HEK293 (cell line): ENCODE results near the gene LRBA.

Experiments used
- MEIS1 ChIP-seq: sonication (generic); formaldehyde crosslinking; IDR thresholded peaks from 2 replicates; pipeline ENCODE4 v1.8.1; 2022; ENCODE audit warnings: missing genetic modification reagents, mild to moderate bottlenecking, borderline replicate concordance
- ZBTB20 ChIP-seq: fragments of 450-650 bp; formaldehyde crosslinking; IDR thresholded peaks from 2 replicates; pipeline ENCODE4 v1.5.1; 2016; ENCODE audit warnings: missing biosample characterization, missing genetic modification characterization
- ZFP41 ChIP-seq: fragments of 450-650 bp; formaldehyde crosslinking; IDR thresholded peaks from 2 replicates; pipeline ENCODE4 v1.5.1; 2016; ENCODE audit warnings: missing biosample characterization, missing genetic modification characterization, borderline replicate concordance
- ZNF10 ChIP-seq: fragments of 450-650 bp; formaldehyde crosslinking; IDR thresholded peaks from 2 replicates; pipeline ENCODE4 v1.5.1; 2017; ENCODE audit warnings: missing biosample characterization, missing genetic modification characterization
- ZNF24 ChIP-seq: fragments of 450-650 bp; formaldehyde crosslinking; IDR thresholded peaks from 2 replicates; pipeline ENCODE4 v1.5.1; 2016; ENCODE audit warnings: missing biosample characterization, missing genetic modification characterization
- ZNF274 ChIP-seq, 2 experiments: fragments of 200-500 bp in 1 of 2; fragments of 450-650 bp in 1 of 2; sonication (Bioruptor generic) in 1 of 2; formaldehyde crosslinking in 1 of 2; IDR thresholded peaks; 2 replicates each; pipeline versions ENCODE4 v1.5.1 to v1.6.1; 2014 to 2016; ENCODE audit warnings: borderline replicate concordance in 1 of 2, inconsistent platforms in 1 of 2, low read length in 1 of 2, missing biosample characterization in 1 of 2, missing genetic modification characterization in 1 of 2
- ZNF391 ChIP-seq: fragments of 450-650 bp; formaldehyde crosslinking; IDR thresholded peaks from 2 replicates; pipeline ENCODE4 v1.5.1; 2016; ENCODE audit warnings: low read depth, missing biosample characterization, missing genetic modification characterization, borderline replicate concordance
- TF ChIP-seq, protein P1 (sequence below): fragments of 450-650 bp; formaldehyde crosslinking; IDR thresholded peaks from 2 replicates; pipeline ENCODE4 v1.5.1; 2016; ENCODE audit warnings: missing biosample characterization, missing genetic modification characterization, low read depth
- TF ChIP-seq, protein P2 (sequence below): fragments of 450-650 bp; formaldehyde crosslinking; IDR thresholded peaks from 2 replicates; pipeline ENCODE4 v1.5.1; 2016; ENCODE audit warnings: missing biosample characterization, missing genetic modification characterization
- TF ChIP-seq, protein P3 (sequence below): fragments of 450-650 bp; formaldehyde crosslinking; IDR thresholded peaks from 2 replicates; pipeline ENCODE4 v1.5.1; 2016; ENCODE audit warnings: missing biosample characterization, missing genetic modification characterization
- TF ChIP-seq, protein P4 (sequence below): fragments of 450-650 bp; formaldehyde crosslinking; optimal IDR thresholded peaks from 2 replicates; pipeline ENCODE3; 2016; ENCODE audit warnings: missing biosample characterization, mild to moderate bottlenecking, missing genetic modification characterization
- TF ChIP-seq, protein P5 (sequence below): fragments of 450-650 bp; formaldehyde crosslinking; IDR thresholded peaks from 2 replicates; pipeline ENCODE4 v1.5.1; 2017; ENCODE audit warnings: missing biosample characterization, missing genetic modification characterization

DNA sequence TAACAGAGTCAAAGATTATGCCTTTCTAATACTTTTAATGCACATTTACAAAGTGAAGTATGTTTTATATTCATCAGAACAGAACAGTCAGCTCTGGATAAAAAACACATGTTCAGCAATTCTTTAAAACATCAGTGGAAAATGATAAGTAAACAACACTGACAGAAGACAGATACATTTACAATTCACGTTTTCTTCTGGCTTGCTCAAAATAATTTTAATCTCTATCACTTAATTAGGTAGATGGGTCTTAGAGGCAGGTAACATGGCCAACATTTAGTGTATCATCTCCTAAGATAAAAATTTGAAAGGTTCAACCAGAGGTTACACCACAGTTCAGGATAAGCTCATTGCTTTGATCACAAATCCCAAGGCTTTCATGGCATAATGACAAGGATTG is 589.9 kb downstream of the LRBA start:
- TF ChIP-seq, protein P1, sequence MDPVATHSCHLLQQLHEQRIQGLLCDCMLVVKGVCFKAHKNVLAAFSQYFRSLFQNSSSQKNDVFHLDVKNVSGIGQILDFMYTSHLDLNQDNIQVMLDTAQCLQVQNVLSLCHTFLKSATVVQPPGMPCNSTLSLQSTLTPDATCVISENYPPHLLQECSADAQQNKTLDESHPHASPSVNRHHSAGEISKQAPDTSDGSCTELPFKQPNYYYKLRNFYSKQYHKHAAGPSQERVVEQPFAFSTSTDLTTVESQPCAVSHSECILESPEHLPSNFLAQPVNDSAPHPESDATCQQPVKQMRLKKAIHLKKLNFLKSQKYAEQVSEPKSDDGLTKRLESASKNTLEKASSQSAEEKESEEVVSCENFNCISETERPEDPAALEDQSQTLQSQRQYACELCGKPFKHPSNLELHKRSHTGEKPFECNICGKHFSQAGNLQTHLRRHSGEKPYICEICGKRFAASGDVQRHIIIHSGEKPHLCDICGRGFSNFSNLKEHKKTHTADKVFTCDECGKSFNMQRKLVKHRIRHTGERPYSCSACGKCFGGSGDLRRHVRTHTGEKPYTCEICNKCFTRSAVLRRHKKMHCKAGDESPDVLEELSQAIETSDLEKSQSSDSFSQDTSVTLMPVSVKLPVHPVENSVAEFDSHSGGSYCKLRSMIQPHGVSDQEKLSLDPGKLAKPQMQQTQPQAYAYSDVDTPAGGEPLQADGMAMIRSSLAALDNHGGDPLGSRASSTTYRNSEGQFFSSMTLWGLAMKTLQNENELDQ (tag by site-specific recombination) = no peak
- TF ChIP-seq, protein P2, sequence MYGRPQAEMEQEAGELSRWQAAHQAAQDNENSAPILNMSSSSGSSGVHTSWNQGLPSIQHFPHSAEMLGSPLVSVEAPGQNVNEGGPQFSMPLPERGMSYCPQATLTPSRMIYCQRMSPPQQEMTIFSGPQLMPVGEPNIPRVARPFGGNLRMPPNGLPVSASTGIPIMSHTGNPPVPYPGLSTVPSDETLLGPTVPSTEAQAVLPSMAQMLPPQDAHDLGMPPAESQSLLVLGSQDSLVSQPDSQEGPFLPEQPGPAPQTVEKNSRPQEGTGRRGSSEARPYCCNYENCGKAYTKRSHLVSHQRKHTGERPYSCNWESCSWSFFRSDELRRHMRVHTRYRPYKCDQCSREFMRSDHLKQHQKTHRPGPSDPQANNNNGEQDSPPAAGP = no peak
- TF ChIP-seq ZNF274 (IDR thresholded peaks at IDR 0.05; ENCODE audit: low read length) (no peak), ZNF274 (tag by site-specific recombination; IDR thresholded peaks at IDR 0.05; ENCODE audit: borderline replicate concordance) (no peak), ZFP41 (tag by site-specific recombination) (no peak), ZNF391 (tag by site-specific recombination) (no peak), ZBTB20 (no peak), ZNF10 (tag by site-specific recombination) (no peak), ZNF24 (tag by site-specific recombination) (no peak), MEIS1 (CRISPR knock-in tag) (no peak)
- TF ChIP-seq, protein P3, sequence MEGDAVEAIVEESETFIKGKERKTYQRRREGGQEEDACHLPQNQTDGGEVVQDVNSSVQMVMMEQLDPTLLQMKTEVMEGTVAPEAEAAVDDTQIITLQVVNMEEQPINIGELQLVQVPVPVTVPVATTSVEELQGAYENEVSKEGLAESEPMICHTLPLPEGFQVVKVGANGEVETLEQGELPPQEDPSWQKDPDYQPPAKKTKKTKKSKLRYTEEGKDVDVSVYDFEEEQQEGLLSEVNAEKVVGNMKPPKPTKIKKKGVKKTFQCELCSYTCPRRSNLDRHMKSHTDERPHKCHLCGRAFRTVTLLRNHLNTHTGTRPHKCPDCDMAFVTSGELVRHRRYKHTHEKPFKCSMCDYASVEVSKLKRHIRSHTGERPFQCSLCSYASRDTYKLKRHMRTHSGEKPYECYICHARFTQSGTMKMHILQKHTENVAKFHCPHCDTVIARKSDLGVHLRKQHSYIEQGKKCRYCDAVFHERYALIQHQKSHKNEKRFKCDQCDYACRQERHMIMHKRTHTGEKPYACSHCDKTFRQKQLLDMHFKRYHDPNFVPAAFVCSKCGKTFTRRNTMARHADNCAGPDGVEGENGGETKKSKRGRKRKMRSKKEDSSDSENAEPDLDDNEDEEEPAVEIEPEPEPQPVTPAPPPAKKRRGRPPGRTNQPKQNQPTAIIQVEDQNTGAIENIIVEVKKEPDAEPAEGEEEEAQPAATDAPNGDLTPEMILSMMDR = no peak
- TF ChIP-seq, protein P4, sequence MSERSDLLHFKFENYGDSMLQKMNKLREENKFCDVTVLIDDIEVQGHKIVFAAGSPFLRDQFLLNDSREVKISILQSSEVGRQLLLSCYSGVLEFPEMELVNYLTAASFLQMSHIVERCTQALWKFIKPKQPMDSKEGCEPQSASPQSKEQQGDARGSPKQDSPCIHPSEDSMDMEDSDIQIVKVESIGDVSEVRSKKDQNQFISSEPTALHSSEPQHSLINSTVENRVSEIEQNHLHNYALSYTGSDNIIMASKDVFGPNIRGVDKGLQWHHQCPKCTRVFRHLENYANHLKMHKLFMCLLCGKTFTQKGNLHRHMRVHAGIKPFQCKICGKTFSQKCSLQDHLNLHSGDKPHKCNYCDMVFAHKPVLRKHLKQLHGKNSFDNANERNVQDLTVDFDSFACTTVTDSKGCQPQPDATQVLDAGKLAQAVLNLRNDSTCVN = no peak
- TF ChIP-seq, protein P5, sequence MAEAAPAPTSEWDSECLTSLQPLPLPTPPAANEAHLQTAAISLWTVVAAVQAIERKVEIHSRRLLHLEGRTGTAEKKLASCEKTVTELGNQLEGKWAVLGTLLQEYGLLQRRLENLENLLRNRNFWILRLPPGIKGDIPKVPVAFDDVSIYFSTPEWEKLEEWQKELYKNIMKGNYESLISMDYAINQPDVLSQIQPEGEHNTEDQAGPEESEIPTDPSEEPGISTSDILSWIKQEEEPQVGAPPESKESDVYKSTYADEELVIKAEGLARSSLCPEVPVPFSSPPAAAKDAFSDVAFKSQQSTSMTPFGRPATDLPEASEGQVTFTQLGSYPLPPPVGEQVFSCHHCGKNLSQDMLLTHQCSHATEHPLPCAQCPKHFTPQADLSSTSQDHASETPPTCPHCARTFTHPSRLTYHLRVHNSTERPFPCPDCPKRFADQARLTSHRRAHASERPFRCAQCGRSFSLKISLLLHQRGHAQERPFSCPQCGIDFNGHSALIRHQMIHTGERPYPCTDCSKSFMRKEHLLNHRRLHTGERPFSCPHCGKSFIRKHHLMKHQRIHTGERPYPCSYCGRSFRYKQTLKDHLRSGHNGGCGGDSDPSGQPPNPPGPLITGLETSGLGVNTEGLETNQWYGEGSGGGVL (tag by site-specific recombination) = no peak
